ENCODE data around the gene RRN3. TPM values are rescaled to one million over a fixed set of nuclear protein-coding genes. Genes with fewer than 3 reads are reported as not detected.
"Not testable (repeated sequence)": the region's sequence is repeated elsewhere in the genome, so short reads cannot be mapped to it uniquely, and the experiment has no call there.

Gene RRN3
- total and polyA plus RNA-seq, 2 donors from 2014 or later: 12.3 to 24.7 TPM

GRCh38 chr16:15141586-15141985 is 47.5 kb upstream of the RRN3 start:
- FAIRE-seq (no peak), DNase-seq (peak in 2 of 5 donors; percentile 34 to 55)
- no peak overlapping the region for H3K27ac ChIP-seq (ENCODE audit: low read depth in 2 of 2, low read length in 2 of 2)
- no peaks in the 10 kb centered on the region for H3K27me3 ChIP-seq (ENCODE audit: control insufficient read depth, insufficient read depth, low read length)
- H3K36me3 ChIP-seq (ENCODE audit: control insufficient read depth in 2 of 3, insufficient read depth in 3 of 3, low read length in 3 of 3): no peaks in the 10 kb centered on the region
- intact Hi-C loops (cut with DNase I): no loop called here
- peaks cover 0 to 2% (median 0%) of the 10 kb centered on the region in 3 donors for H3K4me1 ChIP-seq (ENCODE audit: control insufficient read depth in 2 of 3, insufficient read depth in 2 of 3, low read depth in 1 of 3, low read length in 3 of 3)
- H3K9me3 ChIP-seq (ENCODE audit: control insufficient read depth in 2 of 3, insufficient read depth in 1 of 3, low read length in 3 of 3): no peaks in the 10 kb centered on the region
- no peak for TF ChIP-seq CTCF (IDR thresholded peaks at IDR 0.05; ENCODE audit: borderline replicate concordance, extremely low read depth, insufficient read depth)
- no peak overlapping the region for H3K4me3 ChIP-seq (ENCODE audit: low read length in 3 of 3)
- H3K9ac ChIP-seq (ENCODE audit: low read length in 3 of 3): no peak overlapping the region

GRCh38 chr16:15140444-15141365 is 46.6 kb upstream of the RRN3 start:
- H3K4me1 ChIP-seq (ENCODE audit: control insufficient read depth in 2 of 3, insufficient read depth in 2 of 3, low read depth in 1 of 3, low read length in 3 of 3); H3K9ac ChIP-seq (ENCODE audit: low read length in 3 of 3); H3K9me3 ChIP-seq (ENCODE audit: control insufficient read depth in 2 of 3, insufficient read depth in 1 of 3, low read length in 3 of 3); H3K27ac ChIP-seq (ENCODE audit: low read depth in 2 of 2, low read length in 2 of 2); H3K36me3 ChIP-seq (ENCODE audit: control insufficient read depth in 2 of 3, insufficient read depth in 3 of 3, low read length in 3 of 3); FAIRE-seq; H3K4me3 ChIP-seq (ENCODE audit: low read length in 3 of 3); H3K27me3 ChIP-seq (ENCODE audit: control insufficient read depth, insufficient read depth, low read length); intact Hi-C loops (cut with DNase I): not testable (repeated sequence)
- peak in 2 of 5 donors; percentile 51 to 75 for DNase-seq

GRCh38 chr16:15137514-15137913 is 43.4 kb upstream of the RRN3 start:
- DNase-seq: peak in 2 of 5 donors; percentile 29 to 77
- H3K27ac ChIP-seq (ENCODE audit: low read depth in 2 of 2, low read length in 2 of 2); H3K9me3 ChIP-seq (ENCODE audit: control insufficient read depth in 2 of 3, insufficient read depth in 1 of 3, low read length in 3 of 3); H3K9ac ChIP-seq (ENCODE audit: low read length in 3 of 3); H3K36me3 ChIP-seq (ENCODE audit: control insufficient read depth in 2 of 3, insufficient read depth in 3 of 3, low read length in 3 of 3); FAIRE-seq; intact Hi-C loops (cut with DNase I); H3K27me3 ChIP-seq (ENCODE audit: control insufficient read depth, insufficient read depth, low read length); H3K4me1 ChIP-seq (ENCODE audit: control insufficient read depth in 2 of 3, insufficient read depth in 2 of 3, low read depth in 1 of 3, low read length in 3 of 3); H3K4me3 ChIP-seq (ENCODE audit: low read length in 3 of 3): not testable (repeated sequence)

- H3K4me3 ChIP-seq (ENCODE audit: low read length in 3 of 3); H3K4me1 ChIP-seq (ENCODE audit: control insufficient read depth in 2 of 3, insufficient read depth in 2 of 3, low read depth in 1 of 3, low read length in 3 of 3); H3K9ac ChIP-seq (ENCODE audit: low read length in 3 of 3); H3K36me3 ChIP-seq (ENCODE audit: control insufficient read depth in 2 of 3, insufficient read depth in 3 of 3, low read length in 3 of 3); FAIRE-seq; H3K9me3 ChIP-seq (ENCODE audit: control insufficient read depth in 2 of 3, insufficient read depth in 1 of 3, low read length in 3 of 3); intact Hi-C loops (cut with DNase I); H3K27me3 ChIP-seq (ENCODE audit: control insufficient read depth, insufficient read depth, low read length); H3K27ac ChIP-seq (ENCODE audit: low read depth in 2 of 2, low read length in 2 of 2): not testable (repeated sequence)
- peak in 2 of 5 donors; percentile 20 to 50 for DNase-seq
Measured at GRCh38 chr16:15135483-15136360, 41.6 kb upstream of the RRN3 start.

- H3K9ac ChIP-seq (ENCODE audit: low read length in 3 of 3); H3K36me3 ChIP-seq (ENCODE audit: control insufficient read depth in 2 of 3, insufficient read depth in 3 of 3, low read length in 3 of 3); H3K27ac ChIP-seq (ENCODE audit: low read depth in 2 of 2, low read length in 2 of 2); H3K4me3 ChIP-seq (ENCODE audit: low read length in 3 of 3); DNase-seq; intact Hi-C loops (cut with DNase I); H3K9me3 ChIP-seq (ENCODE audit: control insufficient read depth in 2 of 3, insufficient read depth in 1 of 3, low read length in 3 of 3); H3K27me3 ChIP-seq (ENCODE audit: control insufficient read depth, insufficient read depth, low read length); FAIRE-seq; H3K4me1 ChIP-seq (ENCODE audit: control insufficient read depth in 2 of 3, insufficient read depth in 2 of 3, low read depth in 1 of 3, low read length in 3 of 3): not testable (repeated sequence)
Measured at GRCh38 chr16:15134752-15135482, 40.8 kb upstream of the RRN3 start.

GRCh38 chr16:15133554-15133953 is 39.5 kb upstream of the RRN3 start:
- H3K27me3 ChIP-seq (ENCODE audit: control insufficient read depth, insufficient read depth, low read length); intact Hi-C loops (cut with DNase I); H3K36me3 ChIP-seq (ENCODE audit: control insufficient read depth in 2 of 3, insufficient read depth in 3 of 3, low read length in 3 of 3); FAIRE-seq; H3K9me3 ChIP-seq (ENCODE audit: control insufficient read depth in 2 of 3, insufficient read depth in 1 of 3, low read length in 3 of 3); H3K4me1 ChIP-seq (ENCODE audit: control insufficient read depth in 2 of 3, insufficient read depth in 2 of 3, low read depth in 1 of 3, low read length in 3 of 3); H3K9ac ChIP-seq (ENCODE audit: low read length in 3 of 3); H3K4me3 ChIP-seq (ENCODE audit: low read length in 3 of 3); H3K27ac ChIP-seq (ENCODE audit: low read depth in 2 of 2, low read length in 2 of 2): not testable (repeated sequence)
- DNase-seq: peak in 1 of 5 donors; percentile 43

All from kidney (tissue), 14 donors.